Smooth muscle cell (in vitro differentiated cells): ENCODE measurements around the gene QSER1. TPM values are rescaled to one million over a fixed set of nuclear protein-coding genes. Genes with fewer than 3 reads are reported as not detected.
"Not testable (repeated sequence)": the region's sequence is repeated elsewhere in the genome, so short reads cannot be mapped to it uniquely, and the experiment has no call there.

Source experiments
- DNase-seq: peaks from one replicate; lab custom pipeline; 2025; ENCODE audit not compliant: unreplicated experiment; lab: John Stamatoyannopoulos, UW
- H2AFZ ChIP-seq: fragments of 200-600 bp; sonication (generic); 2 replicates; pipeline ENCODE4 v1.6.0; 2016; ENCODE audit warnings: antibody characterized with exemption, low read depth, mild to moderate bottlenecking
- H3F3A ChIP-seq: fragments of 200-600 bp; sonication (generic); 2 replicates; pipeline ENCODE4 v1.6.0; 2017; ENCODE audit warnings: antibody characterized with exemption, low read depth
- H3K27ac ChIP-seq: fragments of 200-600 bp; sonication (generic); 2 replicates; pipeline ENCODE4 v1.5.1; 2016; ENCODE audit warnings: low read depth, mild to moderate bottlenecking
- H3K27me3 ChIP-seq: fragments of 200-600 bp; sonication (generic); 2 replicates; pipeline ENCODE4 v1.6.1; 2016; ENCODE audit warnings: low read depth, mild to moderate bottlenecking
- H3K36me3 ChIP-seq: fragments of 200-600 bp; sonication (generic); 2 replicates; pipeline ENCODE4 v1.5.1; 2016; ENCODE audit warnings: low read depth
- H3K4me1 ChIP-seq: fragments of 200-600 bp; sonication (generic); 2 replicates; pipeline ENCODE4 v1.5.1; 2016; ENCODE audit warnings: low read depth
- H3K4me2 ChIP-seq: fragments of 200-600 bp; sonication (generic); 2 replicates; pipeline ENCODE4 v1.6.0; 2016; ENCODE audit warnings: mild to moderate bottlenecking
- H3K4me3 ChIP-seq: fragments of 200-600 bp; sonication (generic); 2 replicates; pipeline ENCODE4 v1.5.1; 2016; ENCODE audit warnings: mild to moderate bottlenecking
- H3K79me2 ChIP-seq: fragments of 200-600 bp; sonication (generic); 2 replicates; pipeline ENCODE4 v1.6.0; 2016; ENCODE audit warnings: low read depth, mild to moderate bottlenecking
- H3K9ac ChIP-seq: fragments of 200-600 bp; sonication (generic); 2 replicates; pipeline ENCODE4 v1.6.0; 2016; ENCODE audit warnings: low read depth
- H3K9me3 ChIP-seq: fragments of 200-600 bp; sonication (generic); replicated peaks from 2 replicates; pipeline ENCODE4 v1.5.1; 2016; ENCODE audit warnings: low read depth
- H4K20me1 ChIP-seq: fragments of 200-600 bp; sonication (generic); 2 replicates; pipeline ENCODE4 v1.6.0; 2016; ENCODE audit warnings: low read depth
- WGBS: methylation state at CpG from one replicate; pipeline ENCODE4 v1.1.7; 2016; ENCODE audit warnings: low lambda C conversion rate; 5-methylcytosine and 5-hydroxymethylcytosine counted together
- polyA plus RNA-seq: library from polyadenylated mRNA; unstranded; fragments of >200 nt; fragmentation: Nextera tagmentation; extraction: Ambion mirVana; gene quantifications from 2 replicates; pipeline ENCODE4 v1.2.1, GENCODE V29; 2016
- total RNA-seq: library from RNA; depleted of rRNA; stranded (reverse); fragments of >200 nt; gene quantifications from 2 replicates; pipeline ENCODE4 v1.2.3, GENCODE V29; 2014
- TF ChIP-seq, protein P1 (sequence below): fragments of 200-600 bp; sonication (generic); IDR thresholded peaks from 2 replicates; pipeline ENCODE4 v1.5.1; 2017; ENCODE audit warnings: borderline replicate concordance, mild to moderate bottlenecking, antibody characterized with exemption; ENCODE audit not compliant: insufficient read depth, poor library complexity, severe bottlenecking

Gene QSER1
- total and polyA plus RNA-seq, 2 experiments from 2014 or later = 4.1 to 31.6 TPM

DNA sequence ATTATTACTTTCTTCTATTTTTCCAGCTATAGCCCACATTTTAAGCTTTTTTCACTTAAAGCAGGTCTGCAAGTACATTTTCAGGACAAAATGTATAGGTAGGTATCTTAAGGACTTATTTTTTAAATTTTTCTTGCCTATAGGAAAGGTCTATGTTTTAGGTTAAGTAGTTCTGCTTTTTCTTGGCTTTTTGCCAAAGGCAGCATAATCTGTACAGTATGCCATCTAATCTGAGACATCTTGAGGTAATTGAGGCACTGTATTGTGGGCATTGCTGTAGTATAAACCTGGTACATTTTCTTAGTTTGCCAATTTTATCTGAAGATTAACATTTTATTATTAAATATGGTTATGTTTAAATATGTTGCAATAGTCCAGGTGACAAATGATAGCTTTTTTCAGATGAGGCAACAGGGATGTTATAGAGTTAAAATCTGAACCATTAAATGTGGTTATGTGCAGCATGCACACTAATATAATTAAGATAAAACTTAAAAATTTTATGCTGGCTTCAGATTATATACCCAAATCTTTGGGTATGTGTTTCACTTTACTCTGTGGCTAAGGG, 42.9 kb downstream of the QSER1 start:
- no peaks in the 10 kb centered on the region for H3K4me1 ChIP-seq
- no peaks in the 10 kb centered on the region for H3K9me3 ChIP-seq
- H3K4me2 ChIP-seq = no peak overlapping the region
- peaks cover 45% of the 10 kb centered on the region for H3K79me2 ChIP-seq
- H3K9ac ChIP-seq = no peak overlapping the region
- H3F3A ChIP-seq = no peaks in the 10 kb centered on the region
- no peak overlapping the region for H2AFZ ChIP-seq
- H3K4me3 ChIP-seq = no peak overlapping the region
- H3K27me3 ChIP-seq = no peaks in the 10 kb centered on the region
- TF ChIP-seq, protein P1, sequence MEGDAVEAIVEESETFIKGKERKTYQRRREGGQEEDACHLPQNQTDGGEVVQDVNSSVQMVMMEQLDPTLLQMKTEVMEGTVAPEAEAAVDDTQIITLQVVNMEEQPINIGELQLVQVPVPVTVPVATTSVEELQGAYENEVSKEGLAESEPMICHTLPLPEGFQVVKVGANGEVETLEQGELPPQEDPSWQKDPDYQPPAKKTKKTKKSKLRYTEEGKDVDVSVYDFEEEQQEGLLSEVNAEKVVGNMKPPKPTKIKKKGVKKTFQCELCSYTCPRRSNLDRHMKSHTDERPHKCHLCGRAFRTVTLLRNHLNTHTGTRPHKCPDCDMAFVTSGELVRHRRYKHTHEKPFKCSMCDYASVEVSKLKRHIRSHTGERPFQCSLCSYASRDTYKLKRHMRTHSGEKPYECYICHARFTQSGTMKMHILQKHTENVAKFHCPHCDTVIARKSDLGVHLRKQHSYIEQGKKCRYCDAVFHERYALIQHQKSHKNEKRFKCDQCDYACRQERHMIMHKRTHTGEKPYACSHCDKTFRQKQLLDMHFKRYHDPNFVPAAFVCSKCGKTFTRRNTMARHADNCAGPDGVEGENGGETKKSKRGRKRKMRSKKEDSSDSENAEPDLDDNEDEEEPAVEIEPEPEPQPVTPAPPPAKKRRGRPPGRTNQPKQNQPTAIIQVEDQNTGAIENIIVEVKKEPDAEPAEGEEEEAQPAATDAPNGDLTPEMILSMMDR = no peak
- no peak for DNase-seq
- H3K27ac ChIP-seq = no peak overlapping the region
- H3K36me3 ChIP-seq = peaks cover 41% of the 10 kb centered on the region
- peaks cover 31% of the 10 kb centered on the region for H4K20me1 ChIP-seq

- not testable (repeated sequence) for H3K4me3 ChIP-seq, H3K27ac ChIP-seq, H3K4me1 ChIP-seq, H3K27me3 ChIP-seq, H3F3A ChIP-seq, H3K4me2 ChIP-seq, H2AFZ ChIP-seq, H3K9ac ChIP-seq, H3K9me3 ChIP-seq, DNase-seq
- peaks cover 49% of the 10 kb centered on the region for H3K79me2 ChIP-seq
- peaks cover 41% of the 10 kb centered on the region for H3K36me3 ChIP-seq
- WGBS = 100% methylated on average over 1 of the region's 1 CpG
- H4K20me1 ChIP-seq = peaks cover 31% of the 10 kb centered on the region
Measured at GRCh38 chr11:32936178-32936577, 43.6 kb downstream of the QSER1 start.

DNA sequence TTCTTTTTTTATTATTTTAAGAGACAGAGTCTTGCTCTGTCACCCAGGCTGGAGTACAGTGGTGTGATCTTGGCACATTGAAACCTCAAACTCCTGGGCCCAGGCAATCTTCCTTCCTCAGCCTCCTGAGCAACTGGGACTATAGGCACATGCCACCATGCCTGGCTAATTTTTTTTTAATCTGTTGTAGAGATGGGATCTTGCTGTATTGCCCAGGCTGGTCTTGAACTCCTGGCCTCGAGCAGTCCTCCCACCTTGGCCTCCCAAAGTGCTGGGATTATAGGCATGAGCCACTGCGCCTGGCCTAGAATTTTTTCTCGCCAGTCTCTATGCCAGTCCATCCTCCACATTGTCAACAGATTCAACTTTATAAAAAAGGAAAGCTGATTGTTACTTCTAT, 44.7 kb downstream of the QSER1 start:
- H3K27ac ChIP-seq, H3K9me3 ChIP-seq, H3K9ac ChIP-seq, H3K4me2 ChIP-seq, H3K4me1 ChIP-seq, H3K4me3 ChIP-seq, H2AFZ ChIP-seq, H3F3A ChIP-seq, H3K27me3 ChIP-seq, DNase-seq: not testable (repeated sequence)
- Histone ChIP-seq H4K20me1 (peaks cover 31% of the 10 kb centered on the region), H3K36me3 (peaks cover 34% of the 10 kb centered on the region), H3K79me2 (peaks cover 49% of the 10 kb centered on the region)
- 99% methylated on average over 3 of the region's 3 CpGs for WGBS

GRCh38 chr11:32939046-32939445, 46.4 kb downstream of the QSER1 start:
- DNase-seq = no peak

More at GRCh38 chr11:32939046-32939445, 46.4 kb downstream of the QSER1 start:
- Histone ChIP-seq H3F3A (no peaks in the 10 kb centered on the region), H3K4me1 (no peaks in the 10 kb centered on the region), H3K79me2 (peaks cover 49% of the 10 kb centered on the region), H2AFZ (no peak overlapping the region), H3K27me3 (no peaks in the 10 kb centered on the region), H3K36me3 (peaks cover 24% of the 10 kb centered on the region), H3K9ac (no peak overlapping the region), H4K20me1 (peaks cover 31% of the 10 kb centered on the region), H3K27ac (no peak overlapping the region), H3K4me3 (no peak overlapping the region), H3K4me2 (no peak overlapping the region), H3K9me3 (no peaks in the 10 kb centered on the region)
- WGBS = 79% methylated on average over 1 of the region's 1 CpG
- TF ChIP-seq, protein P1 = no peak
